ENCODE results near the gene NUTM2F.
A peak's percentile ranks its signal among the peaks of the same experiment; 100 is the strongest.
"Not testable (repeated sequence)": the region's sequence is repeated elsewhere in the genome, so short reads cannot be mapped to it uniquely, and the experiment has no call there.

NUTM2F gene

GRCh38 chr9:94328544-94328943 lies at the start of gene NUTM2F:
TSS of gene NUTM2F (minus strand) at chr9:94328644. CDS start at chr9:94328623, 21 bp downstream.
- not testable (repeated sequence) for DNase-seq (ENCODE audit: low read depth in 2 of 2)

- not testable (repeated sequence) for DNase-seq (ENCODE audit: low read depth in 2 of 2)
These were observed 46.8 kb upstream of the NUTM2F start for GRCh38 chr9:94375197-94375596.

- DNase-seq (ENCODE audit: low read depth in 2 of 2), result peak; percentile 76 to 79
These were observed 46.0 kb upstream of the NUTM2F start for GRCh38 chr9:94374176-94375056.

- not testable (repeated sequence) for DNase-seq (ENCODE audit: low read depth in 2 of 2)
These were observed 45.3 kb upstream of the NUTM2F start for GRCh38 chr9:94373779-94374175.

GRCh38 chr9:94370266-94370665 lies 41.8 kb upstream of the NUTM2F start:
- DNase-seq (ENCODE audit: low read depth in 2 of 2), result not testable (repeated sequence)

GRCh38 chr9:94364093-94364614 lies 35.7 kb upstream of the NUTM2F start:
- not testable (repeated sequence) for DNase-seq (ENCODE audit: low read depth in 2 of 2)

GRCh38 chr9:94357158-94357557 lies 28.7 kb upstream of the NUTM2F start:
- DNase-seq (ENCODE audit: low read depth in 2 of 2), result not testable (repeated sequence)

GRCh38 chr9:94351901-94352723 lies 23.7 kb upstream of the NUTM2F start:
- not testable (repeated sequence) for DNase-seq (ENCODE audit: low read depth in 2 of 2)

GRCh38 chr9:94348754-94349153 lies 20.3 kb upstream of the NUTM2F start:
- not testable (repeated sequence) for DNase-seq (ENCODE audit: low read depth in 2 of 2)

GRCh38 chr9:94347451-94347850 lies 19.0 kb upstream of the NUTM2F start:
- DNase-seq (ENCODE audit: low read depth in 2 of 2), result not testable (repeated sequence)

- DNase-seq (ENCODE audit: low read depth in 2 of 2), result not testable (repeated sequence)
These were observed 13.3 kb upstream of the NUTM2F start for GRCh38 chr9:94341703-94342102.

- not testable (repeated sequence) for DNase-seq (ENCODE audit: low read depth in 2 of 2)
These were observed 12.3 kb upstream of the NUTM2F start for GRCh38 chr9:94340750-94341149.

- DNase-seq (ENCODE audit: low read depth in 2 of 2), result not testable (repeated sequence)
These were observed 11.2 kb upstream of the NUTM2F start for GRCh38 chr9:94339657-94340056.

GRCh38 chr9:94338723-94339122 lies 10.3 kb upstream of the NUTM2F start:
- not testable (repeated sequence) for DNase-seq (ENCODE audit: low read depth in 2 of 2)

- not testable (repeated sequence) for DNase-seq (ENCODE audit: low read depth in 2 of 2)
These were observed 8.0 kb upstream of the NUTM2F start for GRCh38 chr9:94336445-94336844.

GRCh38 chr9:94325583-94325982 lies 2.9 kb downstream of the NUTM2F start:
- not testable (repeated sequence) for DNase-seq (ENCODE audit: low read depth in 2 of 2)

- DNase-seq (ENCODE audit: low read depth in 2 of 2), result not testable (repeated sequence)
These were observed 5.2 kb downstream of the NUTM2F start for GRCh38 chr9:94323153-94323798.

GRCh38 chr9:94322342-94322940 lies 6.0 kb downstream of the NUTM2F start:
- not testable (repeated sequence) for DNase-seq (ENCODE audit: low read depth in 2 of 2)

- not testable (repeated sequence) for DNase-seq (ENCODE audit: low read depth in 2 of 2)
These were observed 10.3 kb downstream of the NUTM2F start for GRCh38 chr9:94317949-94318657.

GRCh38 chr9:94316236-94316635 lies 12.2 kb downstream of the NUTM2F start:
- not testable (repeated sequence) for DNase-seq (ENCODE audit: low read depth in 2 of 2)
